ENCODE results near the gene NEIL3. TPM values are rescaled to one million over a fixed set of nuclear protein-coding genes. Genes with fewer than 3 reads are reported as not detected.
A peak's percentile ranks its signal among the peaks of the same experiment; 100 is the strongest.

The NEIL3 gene
- total and polyA plus RNA-seq, 2 experiments from 2014 or later: 2.4 to 3.7 TPM

DNA sequence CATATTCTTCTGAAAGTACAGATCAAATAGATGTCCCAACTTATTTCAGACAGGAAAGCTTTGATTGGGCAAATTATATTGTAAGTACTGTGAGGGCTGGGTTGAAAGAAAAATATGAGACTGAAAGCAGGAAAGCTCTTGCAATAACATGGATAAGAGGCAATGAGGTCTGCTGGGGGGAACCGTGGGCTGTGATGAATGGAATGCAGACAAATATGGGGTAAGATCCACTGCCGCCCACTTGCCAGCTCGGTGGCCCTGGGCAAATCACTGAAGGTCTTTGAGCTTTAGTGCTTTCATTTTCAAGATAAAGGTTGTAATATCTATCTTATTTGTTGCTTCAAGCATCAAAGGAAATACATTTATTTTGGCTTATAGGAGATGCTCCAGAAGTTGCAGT lies 81.6 kb downstream of the NEIL3 start:
- Histone ChIP-seq H3K36me3 (ENCODE audit: low read depth) (no peaks in the 10 kb centered on the region), H3K9ac (no peak overlapping the region), H3K4me1 (ENCODE audit: insufficient read depth) (peaks cover 6% of the 10 kb centered on the region; the same call in 1 of the 2 replicates), H3K9me3 (ENCODE audit: low read depth) (no peaks in the 10 kb centered on the region), H3K4me3 (no peak overlapping the region), H3K27me3 (replicated peaks; ENCODE audit: insufficient read depth) (no peaks in the 10 kb centered on the region; the same call in 1 of the 2 replicates), H3K9me2 (ENCODE audit: insufficient read depth) (no peaks in the 10 kb centered on the region), H3K4me2 (ENCODE audit: unreplicated experiment) (peak overlapping the region; percentile 14), H3K27ac (no peak overlapping the region), H2AFZ (peak overlapping the region; percentile 71; the same call in 1 of the 2 replicates), H3F3A (ENCODE audit: insufficient read depth) (no peaks in the 10 kb centered on the region), H3K79me2 (ENCODE audit: insufficient read depth) (no peaks in the 10 kb centered on the region), H4K20me1 (ENCODE audit: insufficient read depth) (no peaks in the 10 kb centered on the region)
- no peak for DNase-seq
- TF ChIP-seq EZH2 (IDR thresholded peaks at IDR 0.05; ENCODE audit: insufficient read depth, poor library complexity, severe bottlenecking): no peak
- TF ChIP-seq EZH2phosphoT487 (IDR thresholded peaks at IDR 0.05; ENCODE audit: insufficient read depth, low read depth): no peak
- WGBS, 2 experiments (ENCODE audit: low coverage in 1 of 2, low lambda C conversion rate in 2 of 2, missing lambda C conversion rate in 2 of 2): 31 to 43% methylated on average over 3 of the region's 3 CpGs
- in situ Hi-C loops (cut with MboI): no loop called here

- Histone ChIP-seq H3K4me1 (ENCODE audit: insufficient read depth) (peaks cover 6% of the 10 kb centered on the region; the same call in 1 of the 2 replicates), H3K4me2 (ENCODE audit: unreplicated experiment) (no peak overlapping the region), H3K9ac (no peak overlapping the region), H3K36me3 (ENCODE audit: low read depth) (no peaks in the 10 kb centered on the region), H4K20me1 (ENCODE audit: insufficient read depth) (no peaks in the 10 kb centered on the region), H3F3A (ENCODE audit: insufficient read depth) (no peaks in the 10 kb centered on the region), H3K9me2 (ENCODE audit: insufficient read depth) (no peaks in the 10 kb centered on the region), H3K9me3 (ENCODE audit: low read depth) (no peaks in the 10 kb centered on the region), H3K79me2 (ENCODE audit: insufficient read depth) (no peaks in the 10 kb centered on the region), H2AFZ (peak overlapping the region; percentile 71; the same call in 1 of the 2 replicates), H3K27ac (no peak overlapping the region), H3K27me3 (replicated peaks; ENCODE audit: insufficient read depth) (no peaks in the 10 kb centered on the region; the same call in 1 of the 2 replicates), H3K4me3 (no peak overlapping the region)
- 40 to 42% methylated on average over 6 of the region's 6 CpGs for WGBS, 2 experiments (ENCODE audit: low coverage in 1 of 2, low lambda C conversion rate in 2 of 2, missing lambda C conversion rate in 2 of 2)
- DNase-seq: no peak
- in situ Hi-C loops (cut with MboI): no loop called here
- TF ChIP-seq EZH2 (IDR thresholded peaks at IDR 0.05; ENCODE audit: insufficient read depth, poor library complexity, severe bottlenecking) (no peak), EZH2phosphoT487 (IDR thresholded peaks at IDR 0.05; ENCODE audit: insufficient read depth, low read depth) (no peak)
Measured at GRCh38 chr4:177391953-177392352, 82.3 kb downstream of the NEIL3 start.

DNA sequence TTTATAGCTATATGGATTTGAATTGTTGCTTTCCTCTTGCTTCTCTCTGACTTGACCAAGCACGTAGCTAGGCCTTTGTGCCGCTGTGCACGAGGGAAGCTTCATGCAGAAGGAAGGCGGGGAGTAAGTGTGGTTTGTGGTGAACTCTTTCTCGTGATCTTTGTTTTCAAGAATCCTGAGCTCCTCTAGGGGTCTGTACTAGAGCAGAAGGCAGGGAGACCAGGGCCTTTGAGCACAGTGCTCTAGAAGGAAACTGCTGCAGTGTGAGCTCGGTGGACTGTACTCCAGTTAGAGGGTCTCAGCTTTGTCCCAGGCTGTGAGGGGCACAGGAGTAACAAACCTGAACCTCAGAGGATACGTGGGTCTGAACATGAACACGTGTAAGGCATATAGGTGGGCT lies 83.6 kb downstream of the NEIL3 start:
- in situ Hi-C loops (cut with MboI): no loop called here
- no peaks in the 10 kb centered on the region; the same call in 1 of the 2 replicates for H3K27me3 ChIP-seq (replicated peaks; ENCODE audit: insufficient read depth)
- no peaks in the 10 kb centered on the region for H3K36me3 ChIP-seq (ENCODE audit: low read depth)
- H3K4me1 ChIP-seq (ENCODE audit: insufficient read depth): peaks cover 6% of the 10 kb centered on the region; the same call in 1 of the 2 replicates
- H2AFZ ChIP-seq: no peak overlapping the region
- H3K9ac ChIP-seq: no peak overlapping the region
- no peaks in the 10 kb centered on the region for H3K9me2 ChIP-seq (ENCODE audit: insufficient read depth)
- H3F3A ChIP-seq (ENCODE audit: insufficient read depth): no peaks in the 10 kb centered on the region
- H3K4me2 ChIP-seq (ENCODE audit: unreplicated experiment): no peak overlapping the region
- no peaks in the 10 kb centered on the region for H3K9me3 ChIP-seq (ENCODE audit: low read depth)
- no peak for DNase-seq
- H3K79me2 ChIP-seq (ENCODE audit: insufficient read depth): no peaks in the 10 kb centered on the region
- no peak overlapping the region for H3K4me3 ChIP-seq
- no peak overlapping the region for H3K27ac ChIP-seq
- 54 to 58% methylated on average over 8 of the region's 8 CpGs for WGBS, 2 experiments (ENCODE audit: low coverage in 1 of 2, low lambda C conversion rate in 2 of 2, missing lambda C conversion rate in 2 of 2)
- no peak for TF ChIP-seq EZH2phosphoT487 (IDR thresholded peaks at IDR 0.05; ENCODE audit: insufficient read depth, low read depth)
- TF ChIP-seq EZH2 (IDR thresholded peaks at IDR 0.05; ENCODE audit: insufficient read depth, poor library complexity, severe bottlenecking): no peak
- H4K20me1 ChIP-seq (ENCODE audit: insufficient read depth): no peaks in the 10 kb centered on the region

- Histone ChIP-seq H3K9me2 (ENCODE audit: insufficient read depth) (no peaks in the 10 kb centered on the region), H3K4me1 (ENCODE audit: insufficient read depth) (peaks cover under 1% of the 10 kb centered on the region; the same call in 1 of the 2 replicates), H3K27ac (no peak overlapping the region), H3K9me3 (ENCODE audit: low read depth) (no peaks in the 10 kb centered on the region), H3K79me2 (ENCODE audit: insufficient read depth) (no peaks in the 10 kb centered on the region), H3K4me3 (no peak overlapping the region), H4K20me1 (ENCODE audit: insufficient read depth) (no peaks in the 10 kb centered on the region), H3K36me3 (ENCODE audit: low read depth) (no peaks in the 10 kb centered on the region), H3F3A (ENCODE audit: insufficient read depth) (no peaks in the 10 kb centered on the region), H2AFZ (no peak overlapping the region), H3K9ac (no peak overlapping the region), H3K4me2 (ENCODE audit: unreplicated experiment) (no peak overlapping the region), H3K27me3 (replicated peaks; ENCODE audit: insufficient read depth) (no peaks in the 10 kb centered on the region; the same call in 1 of the 2 replicates)
- in situ Hi-C loops (cut with MboI): no loop called here
- 57 to 59% methylated on average over 2 of the region's 2 CpGs for WGBS, 2 experiments (ENCODE audit: low coverage in 1 of 2, low lambda C conversion rate in 2 of 2, missing lambda C conversion rate in 2 of 2)
- TF ChIP-seq EZH2phosphoT487 (IDR thresholded peaks at IDR 0.05; ENCODE audit: insufficient read depth, low read depth): no peak
- no peak for TF ChIP-seq EZH2 (IDR thresholded peaks at IDR 0.05; ENCODE audit: insufficient read depth, poor library complexity, severe bottlenecking)
- no peak for DNase-seq
Measured at GRCh38 chr4:177396352-177396751, 86.7 kb downstream of the NEIL3 start.

All from GM23248 (cell line).